Tibial nerve (tissue), 4 donors: ENCODE results near the gene ANGPTL4. TPM values are rescaled to one million over a fixed set of nuclear protein-coding genes. Genes with fewer than 3 reads are reported as not detected.
"Not testable (repeated sequence)": the region's sequence is repeated elsewhere in the genome, so short reads cannot be mapped to it uniquely, and the experiment has no call there.

Experiments used
- DNase-seq, 2 donors: peaks; one replicate each; pipeline ENCODE4 v3.0.0-alpha.2; 2019; ENCODE audit warnings: low spot score in 2 of 2
- H3K27ac ChIP-seq, 4 donors: fragments of 200-600 bp; sonication (generic) in 3 of 4; one replicate each; pipeline ENCODE4 v1.5.1; 2017 to 2019; ENCODE audit warnings: mild to moderate bottlenecking in 1 of 4
- H3K27me3 ChIP-seq, 2 donors: fragments of 200-600 bp; sonication (generic) in 1 of 2; one replicate each; pipeline versions ENCODE4 v1.5.1 to v1.6.0; 2017 to 2019
- H3K36me3 ChIP-seq, 3 donors: fragments of 200-600 bp; sonication (generic); one replicate each; pipeline ENCODE4 v1.5.1; 2018 to 2019
- H3K4me1 ChIP-seq, 4 donors: fragments of 200-600 bp; sonication (generic) in 3 of 4; one replicate each; pipeline ENCODE4 v1.5.1; 2017 to 2019
- H3K4me3 ChIP-seq, 4 donors: fragments of 200-600 bp; sonication (generic) in 3 of 4; one replicate each; pipeline ENCODE4 v1.5.1; 2017 to 2019; ENCODE audit warnings: mild to moderate bottlenecking in 1 of 4, moderate library complexity in 1 of 4
- H3K9me3 ChIP-seq, 4 donors: fragments of 200-600 bp; sonication (generic) in 3 of 4; one replicate each; pipeline ENCODE4 v1.5.1; 2017 to 2019
- CTCF ChIP-seq, 5 experiments: fragments of 200-600 bp in 3 of 5; fragments of 450-650 bp in 2 of 5; sonication (generic) in 3 of 5; IDR thresholded peaks; one replicate each; pipeline ENCODE4 v1.5.1; 2016 to 2019; ENCODE audit warnings: antibody characterized with exemption in 5 of 5, mild to moderate bottlenecking in 3 of 5, moderate library complexity in 2 of 5
- EP300 ChIP-seq, 2 donors: sonication (generic); formaldehyde crosslinking; IDR thresholded peaks; one replicate each; pipeline ENCODE4 v1.6.1; 2017; ENCODE audit warnings: antibody characterized with exemption in 2 of 2, mild to moderate bottlenecking in 1 of 2
- POLR2A ChIP-seq, 2 donors: fragments of 450-650 bp; IDR thresholded peaks; one replicate each; pipeline ENCODE4 v1.6.1; 2017; ENCODE audit warnings: antibody characterized with exemption in 2 of 2, mild to moderate bottlenecking in 2 of 2, moderate library complexity in 2 of 2
- WGBS, 2 donors: methylation state at CpG; one replicate each; pipeline ENCODE4 v1.1.5; 2018; 5-methylcytosine and 5-hydroxymethylcytosine counted together
- total RNA-seq, 4 donors: library from RNA; depleted of rRNA; stranded (reverse); fragments of >200 nt; gene quantifications; one replicate each; pipeline ENCODE4 v1.1.0, GENCODE V29; 2016

ANGPTL4 gene, protein sequence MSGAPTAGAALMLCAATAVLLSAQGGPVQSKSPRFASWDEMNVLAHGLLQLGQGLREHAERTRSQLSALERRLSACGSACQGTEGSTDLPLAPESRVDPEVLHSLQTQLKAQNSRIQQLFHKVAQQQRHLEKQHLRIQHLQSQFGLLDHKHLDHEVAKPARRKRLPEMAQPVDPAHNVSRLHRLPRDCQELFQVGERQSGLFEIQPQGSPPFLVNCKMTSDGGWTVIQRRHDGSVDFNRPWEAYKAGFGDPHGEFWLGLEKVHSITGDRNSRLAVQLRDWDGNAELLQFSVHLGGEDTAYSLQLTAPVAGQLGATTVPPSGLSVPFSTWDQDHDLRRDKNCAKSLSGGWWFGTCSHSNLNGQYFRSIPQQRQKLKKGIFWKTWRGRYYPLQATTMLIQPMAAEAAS
- total RNA-seq: 100 to 1,000 TPM in 1 of 4 donors, 10 to 100 TPM in 3; 52.2 to 256 (median 75.6) TPM

DNA sequence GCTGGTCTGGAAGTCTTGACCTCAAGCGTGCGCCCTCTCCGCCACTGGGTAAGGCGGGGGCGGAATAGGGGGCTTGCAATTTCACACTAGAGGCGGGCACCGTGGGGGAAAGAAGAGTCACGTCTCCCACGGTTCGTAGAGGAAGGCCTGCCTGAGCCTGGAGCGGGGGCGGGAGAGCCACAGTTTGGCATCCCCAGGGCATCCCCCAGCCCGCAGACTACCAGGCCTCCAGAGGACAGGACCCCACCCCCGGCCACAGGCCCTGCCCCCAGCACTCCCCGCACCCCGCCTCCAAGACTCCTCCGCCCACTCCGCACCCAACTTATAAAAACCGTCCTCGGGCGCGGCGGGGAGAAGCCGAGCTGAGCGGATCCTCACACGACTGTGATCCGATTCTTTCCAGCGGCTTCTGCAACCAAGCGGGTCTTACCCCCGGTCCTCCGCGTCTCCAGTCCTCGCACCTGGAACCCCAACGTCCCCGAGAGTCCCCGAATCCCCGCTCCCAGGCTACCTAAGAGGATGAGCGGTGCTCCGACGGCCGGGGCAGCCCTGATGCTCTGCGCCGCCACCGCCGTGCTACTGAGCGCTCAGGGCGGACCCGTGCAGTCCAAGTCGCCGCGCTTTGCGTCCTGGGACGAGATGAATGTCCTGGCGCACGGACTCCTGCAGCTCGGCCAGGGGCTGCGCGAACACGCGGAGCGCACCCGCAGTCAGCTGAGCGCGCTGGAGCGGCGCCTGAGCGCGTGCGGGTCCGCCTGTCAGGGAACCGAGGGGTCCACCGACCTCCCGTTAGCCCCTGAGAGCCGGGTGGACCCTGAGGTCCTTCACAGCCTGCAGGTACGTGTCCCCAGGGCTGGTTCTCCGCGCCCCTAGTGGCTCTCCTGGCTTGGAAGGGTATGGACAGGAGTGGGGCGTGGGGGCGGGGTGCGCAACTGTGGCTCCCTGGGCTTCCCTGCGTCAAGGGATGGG lies at the start of gene ANGPTL4:
Gene ANGPTL4 (plus strand): TSS at position 353 of the 969 bp plus-strand sequence. CDS start 167 bp downstream, at position 520.
- WGBS, 2 donors: 0 to 1% methylated on average over 38 to 79 of the region's 81 CpGs
- peak within 1 kb of the TSS; percentile 47 to 88 (median 62) for H3K4me3 ChIP-seq
- no peaks in the 10 kb centered on the region for H3K27me3 ChIP-seq
- no peaks in the 10 kb centered on the region for H3K36me3 ChIP-seq
- no peaks in the 10 kb centered on the region for H3K9me3 ChIP-seq
- TF ChIP-seq CTCF (IDR thresholded peaks at IDR 0.05) (peak in 1 of 5 experiments; percentile 25), POLR2A (IDR thresholded peaks at IDR 0.05) (peak; percentile 64 to 67), EP300 (IDR thresholded peaks at IDR 0.05) (peak in 1 of 2 donors; percentile 76)
- DNase-seq: peak; percentile 71 to 75
- H3K27ac ChIP-seq: peak within 1 kb of the TSS; percentile 41 to 93 (median 78)
- peaks cover 0 to 79% (median 59%) of the 10 kb centered on the region in 4 donors for H3K4me1 ChIP-seq

DNA sequence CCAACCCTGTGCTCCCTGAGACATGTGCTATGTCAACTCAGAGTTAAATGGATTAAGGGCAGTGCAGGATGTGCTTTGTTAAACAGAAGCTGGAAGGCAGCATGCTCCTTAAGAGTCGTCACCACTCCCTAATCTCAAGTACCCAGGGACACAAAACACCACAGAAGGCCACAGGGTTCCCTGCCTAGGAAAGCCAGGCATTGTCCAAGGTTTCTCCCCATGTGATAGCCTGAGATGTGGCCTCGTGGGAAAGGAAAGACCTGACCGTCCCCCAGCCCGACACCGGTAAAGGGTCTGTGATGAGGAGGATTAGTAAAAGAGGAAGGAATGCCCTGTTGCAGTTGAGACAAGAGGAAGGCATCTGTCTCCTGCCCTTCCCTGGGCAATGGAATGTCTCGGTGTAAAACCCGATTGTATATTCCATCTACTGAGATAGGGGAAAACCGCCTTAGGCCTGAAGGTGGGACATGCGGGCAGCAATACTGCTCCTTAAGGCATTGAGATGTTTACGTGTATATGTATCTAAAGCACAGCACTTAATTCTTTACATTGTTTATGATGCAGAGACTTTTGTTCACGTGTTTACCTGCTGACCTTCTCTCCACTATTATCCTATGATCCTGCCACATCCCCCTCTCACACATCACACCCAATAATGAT lies 48.8 kb upstream of the ANGPTL4 start:
- Histone ChIP-seq H3K36me3 (peaks cover 0 to 80% (median 17%) of the 10 kb centered on the region in 3 donors), H3K4me1 (peaks cover 0 to 21% (median 3%) of the 10 kb centered on the region in 4 donors)
- H3K27me3 ChIP-seq, H3K4me3 ChIP-seq, H3K9me3 ChIP-seq, H3K27ac ChIP-seq, DNase-seq: not testable (repeated sequence)
- WGBS, 2 donors: 83 to 90% methylated on average over 11 of the region's 11 CpGs

DNA sequence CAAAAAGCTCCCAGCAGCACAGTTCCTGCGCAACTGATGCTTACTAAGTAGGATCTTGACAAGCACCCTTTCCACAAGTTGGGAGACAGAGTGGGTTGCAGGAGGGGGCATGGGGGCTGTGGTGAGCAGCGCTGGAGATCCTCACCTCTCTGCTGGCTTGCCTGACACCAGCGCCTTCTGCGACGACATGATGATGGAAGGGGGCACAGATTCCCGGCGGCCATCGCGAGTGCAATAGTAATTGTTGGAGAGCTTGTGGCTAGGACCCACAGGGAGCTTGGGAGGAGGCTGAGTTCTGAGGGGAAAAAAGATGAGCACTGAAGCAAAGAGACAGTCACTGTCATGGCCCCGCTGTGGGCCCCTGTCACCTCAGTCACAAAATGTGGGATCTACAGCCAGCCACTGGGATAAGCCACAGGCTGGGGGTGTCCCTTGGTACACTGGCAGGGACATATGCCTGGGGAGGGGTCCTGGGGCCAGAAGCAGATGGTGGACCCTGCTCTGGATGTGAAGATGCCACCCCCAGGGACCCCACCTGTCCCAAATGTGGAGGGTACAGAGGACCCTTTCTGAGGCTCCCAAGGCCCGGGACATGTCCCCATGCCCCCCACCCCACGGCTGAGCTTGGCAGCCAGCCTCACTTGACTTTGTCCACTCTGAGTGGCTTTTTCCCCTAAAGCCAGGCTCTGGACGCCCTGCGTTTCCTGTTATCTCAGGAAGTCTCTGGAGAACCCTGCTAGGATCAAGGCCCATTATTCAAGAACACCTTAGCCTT lies 47.4 kb upstream of the ANGPTL4 start:
- Histone ChIP-seq H3K4me1 (peaks cover 0 to 27% (median 8%) of the 10 kb centered on the region in 4 donors), H3K27ac (no peak overlapping the region), H3K4me3 (no peak overlapping the region), H3K36me3 (peaks cover 0 to 65% (median 17%) of the 10 kb centered on the region in 3 donors), H3K27me3 (no peaks in the 10 kb centered on the region), H3K9me3 (no peaks in the 10 kb centered on the region)
- no peak for DNase-seq
- TF ChIP-seq EP300 (IDR thresholded peaks at IDR 0.05) (no peak), POLR2A (IDR thresholded peaks at IDR 0.05) (no peak)
- WGBS, 2 donors: 80 to 86% methylated on average over 14 of the region's 14 CpGs

DNA sequence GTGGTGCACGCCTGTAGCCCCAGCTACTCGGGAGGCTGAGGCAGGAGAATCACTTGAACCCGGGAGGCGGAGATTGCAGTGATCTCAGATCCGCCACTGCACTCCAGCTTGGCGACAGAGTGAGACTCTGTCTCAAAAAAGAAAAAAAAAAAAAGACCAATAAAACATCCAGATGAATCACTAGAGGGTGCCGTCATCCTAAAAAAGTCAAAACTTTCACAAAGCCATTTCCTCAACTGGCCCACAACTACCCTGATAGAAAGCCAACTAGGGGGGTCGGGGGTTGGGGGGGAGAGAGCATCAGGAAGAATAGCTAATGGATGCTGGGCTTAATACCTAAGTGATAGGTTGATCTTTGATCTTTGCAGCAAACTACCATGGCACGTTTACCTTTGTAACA lies 45.1 kb upstream of the ANGPTL4 start:
- not testable (repeated sequence) for H3K27me3 ChIP-seq, H3K4me3 ChIP-seq, DNase-seq, H3K27ac ChIP-seq, H3K9me3 ChIP-seq
- WGBS, 2 donors: 74 to 75% methylated on average over 9 of the region's 9 CpGs
- Histone ChIP-seq H3K4me1 (peaks cover 0 to 40% (median 21%) of the 10 kb centered on the region in 4 donors), H3K36me3 (peaks cover 0 to 56% (median 7%) of the 10 kb centered on the region in 3 donors)

DNA sequence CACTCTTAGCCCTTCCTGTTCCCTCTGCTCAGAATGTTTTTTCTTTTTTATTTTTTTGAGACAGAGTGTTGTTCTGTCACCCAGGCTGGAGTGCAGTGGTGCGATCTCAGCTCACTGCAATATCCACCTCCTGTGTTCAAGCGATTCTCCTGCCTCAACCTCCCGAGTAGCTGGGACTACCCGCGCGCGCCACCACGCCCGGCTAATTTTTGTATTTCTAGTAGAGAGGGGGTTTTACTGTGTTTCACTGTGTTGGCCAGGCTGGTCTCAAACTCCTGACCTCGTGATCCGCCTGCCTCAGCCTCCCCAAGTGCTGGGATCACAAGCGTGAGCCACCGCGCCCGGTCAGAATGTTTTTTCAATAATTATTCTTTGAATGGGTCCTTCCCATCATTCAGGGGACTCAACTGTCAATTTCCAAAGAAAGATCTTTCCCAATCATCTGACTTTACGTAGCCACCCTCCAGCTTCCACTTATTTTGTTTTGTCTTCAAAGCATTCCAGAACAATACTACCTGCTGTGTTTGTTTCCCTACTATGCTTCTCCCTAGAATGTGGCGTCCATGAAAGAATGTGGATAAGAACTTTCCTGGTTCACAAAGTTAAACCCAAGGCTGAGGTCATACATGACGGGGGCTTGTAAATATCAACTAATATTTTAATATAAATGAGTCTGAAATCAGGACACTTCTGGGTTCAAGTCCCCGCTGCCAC lies 44.0 kb upstream of the ANGPTL4 start:
- 83 to 86% methylated on average over 19 of the region's 19 CpGs for WGBS, 2 donors
- no peak for DNase-seq
- no peaks in the 10 kb centered on the region for H3K27me3 ChIP-seq
- H3K36me3 ChIP-seq: peaks cover 0 to 56% (median 6%) of the 10 kb centered on the region in 3 donors
- H3K9me3 ChIP-seq: no peaks in the 10 kb centered on the region
- H3K4me1 ChIP-seq: peaks cover 0 to 51% (median 21%) of the 10 kb centered on the region in 4 donors
- H3K27ac ChIP-seq: peak overlapping the region; percentile 86 to 96 (median 94)
- peak overlapping the region; percentile 80 to 95 (median 88) for H3K4me3 ChIP-seq
- TF ChIP-seq POLR2A (IDR thresholded peaks at IDR 0.05) (no peak), CTCF (IDR thresholded peaks at IDR 0.05) (no peak), EP300 (IDR thresholded peaks at IDR 0.05) (no peak)
